Vagina (tissue), 2 donors: ENCODE results near the gene ABCA6. TPM values are rescaled to one million over a fixed set of nuclear protein-coding genes. Genes with fewer than 3 reads are reported as not detected.
A peak's percentile ranks its signal among the peaks of the same experiment; 100 is the strongest.
"Not testable (repeated sequence)": the region's sequence is repeated elsewhere in the genome, so short reads cannot be mapped to it uniquely, and the experiment has no call there.

Experiments
- DNase-seq, 2 donors: peaks; one replicate each; pipeline ENCODE4 v3.0.0-alpha.2; 2017; ENCODE audit errors: extremely low spot score in 2 of 2
- H3K27ac ChIP-seq: fragments of 200-600 bp; sonication (generic); one replicate; pipeline ENCODE4 v1.5.1; 2019
- H3K27me3 ChIP-seq: fragments of 200-600 bp; sonication (generic); one replicate; pipeline ENCODE4 v1.5.1; 2019
- H3K36me3 ChIP-seq, 2 donors: fragments of 200-600 bp; sonication (generic); one replicate each; pipeline ENCODE4 v1.5.1; 2017 to 2019
- H3K4me1 ChIP-seq: fragments of 200-600 bp; sonication (generic); one replicate; pipeline ENCODE4 v1.5.1; 2019
- H3K4me3 ChIP-seq, 2 donors: fragments of 200-600 bp; sonication (generic); 1 replicate in 1 of 2; 2 replicates in 1 of 2; pipeline ENCODE4 v1.5.1; 2016 to 2019
- H3K9me3 ChIP-seq: fragments of 200-600 bp; sonication (generic); one replicate; pipeline ENCODE4 v1.5.1; 2019
- CTCF ChIP-seq, 3 experiments: fragments of 450-650 bp in 2 of 3; fragments of 200-600 bp in 1 of 3; sonication (generic) in 1 of 3; IDR thresholded peaks; one replicate each; pipeline ENCODE4 v1.5.1; 2017 to 2019; ENCODE audit warnings: antibody characterized with exemption in 3 of 3, mild to moderate bottlenecking in 2 of 3, moderate library complexity in 2 of 3
- POLR2A ChIP-seq, 2 donors: fragments of 450-650 bp; IDR thresholded peaks; one replicate each; pipeline ENCODE4 v1.6.1; 2017; ENCODE audit warnings: antibody characterized with exemption in 2 of 2, mild to moderate bottlenecking in 2 of 2, moderate library complexity in 2 of 2
- POLR2AphosphoS5 ChIP-seq, 2 donors: sonication (generic); formaldehyde crosslinking; IDR thresholded peaks; one replicate each; pipeline ENCODE4 v1.9.0; 2017; ENCODE audit warnings: antibody characterized with exemption in 2 of 2, mild to moderate bottlenecking in 2 of 2, low read depth in 1 of 2; ENCODE audit not compliant: insufficient read depth in 1 of 2
- intact Hi-C: fragments of 100-400 bp; cut with DNase I; formaldehyde crosslinking; loops from one replicate; pipeline ENCODE4 v1.15.1; 2023
- total RNA-seq: library from RNA; depleted of rRNA; stranded (reverse); fragments of >200 nt; gene quantifications from one replicate; pipeline ENCODE4 v1.2.3, GENCODE V29; 2016

The ABCA6 gene
- total RNA-seq, 1 donor from 2014 or later, result 73.2 TPM

- no peaks in the 10 kb centered on the region for H3K36me3 ChIP-seq
- no peak overlapping the region for H3K4me3 ChIP-seq
- DNase-seq, result no peak
- H3K27ac ChIP-seq, result no peak overlapping the region
- H3K27me3 ChIP-seq, result no peaks in the 10 kb centered on the region
- intact Hi-C loops, result no loop called here
- TF ChIP-seq POLR2AphosphoS5 (IDR thresholded peaks at IDR 0.05; ENCODE audit: insufficient read depth in 1 of 2, low read depth in 1 of 2) (no peak), CTCF (IDR thresholded peaks at IDR 0.05) (no peak), POLR2A (IDR thresholded peaks at IDR 0.05) (no peak)
- H3K4me1 ChIP-seq, result no peaks in the 10 kb centered on the region
- no peaks in the 10 kb centered on the region for H3K9me3 ChIP-seq
Measured at GRCh38 chr17:69176457-69176795, 34.7 kb upstream of the ABCA6 start.

GRCh38 chr17:69175625-69176456 lies 34.1 kb upstream of the ABCA6 start:
- Histone ChIP-seq H3K4me3 (no peak overlapping the region), H3K4me1 (no peaks in the 10 kb centered on the region), H3K9me3 (no peaks in the 10 kb centered on the region), H3K27ac (no peak overlapping the region), H3K36me3 (no peaks in the 10 kb centered on the region), H3K27me3 (no peaks in the 10 kb centered on the region)
- no peak for DNase-seq
- TF ChIP-seq POLR2A (IDR thresholded peaks at IDR 0.05) (no peak), POLR2AphosphoS5 (IDR thresholded peaks at IDR 0.05; ENCODE audit: insufficient read depth in 1 of 2, low read depth in 1 of 2) (peak in 1 of 2 donors; percentile 45)
- intact Hi-C loops, result no loop called here

- Histone ChIP-seq H3K27me3 (no peaks in the 10 kb centered on the region), H3K36me3 (no peaks in the 10 kb centered on the region), H3K4me3 (no peak overlapping the region), H3K4me1 (no peaks in the 10 kb centered on the region), H3K9me3 (no peaks in the 10 kb centered on the region), H3K27ac (no peak overlapping the region)
- intact Hi-C loops, result no loop called here
- TF ChIP-seq POLR2AphosphoS5 (IDR thresholded peaks at IDR 0.05; ENCODE audit: insufficient read depth in 1 of 2, low read depth in 1 of 2) (no peak), POLR2A (IDR thresholded peaks at IDR 0.05) (no peak), CTCF (IDR thresholded peaks at IDR 0.05) (no peak)
- DNase-seq, result no peak
Measured at GRCh38 chr17:69175262-69175624, 33.5 kb upstream of the ABCA6 start.

GRCh38 chr17:69173118-69173517 lies 31.4 kb upstream of the ABCA6 start:
- TF ChIP-seq POLR2AphosphoS5 (IDR thresholded peaks at IDR 0.05; ENCODE audit: insufficient read depth in 1 of 2, low read depth in 1 of 2) (no peak), CTCF (IDR thresholded peaks at IDR 0.05) (no peak), POLR2A (IDR thresholded peaks at IDR 0.05) (no peak)
- Histone ChIP-seq H3K4me3 (no peak overlapping the region), H3K9me3 (no peaks in the 10 kb centered on the region), H3K36me3 (no peaks in the 10 kb centered on the region), H3K27me3 (no peaks in the 10 kb centered on the region), H3K27ac (no peak overlapping the region), H3K4me1 (no peaks in the 10 kb centered on the region)
- no peak for DNase-seq
- intact Hi-C loops, result no loop called here

GRCh38 chr17:69170377-69170776 lies 28.7 kb upstream of the ABCA6 start:
- H3K4me3 ChIP-seq, result no peak overlapping the region
- no peaks in the 10 kb centered on the region for H3K9me3 ChIP-seq
- intact Hi-C loops, result no loop called here
- DNase-seq, result no peak
- TF ChIP-seq POLR2AphosphoS5 (IDR thresholded peaks at IDR 0.05; ENCODE audit: insufficient read depth in 1 of 2, low read depth in 1 of 2) (no peak), POLR2A (IDR thresholded peaks at IDR 0.05) (no peak), CTCF (IDR thresholded peaks at IDR 0.05) (no peak)
- no peaks in the 10 kb centered on the region for H3K36me3 ChIP-seq
- H3K4me1 ChIP-seq, result no peaks in the 10 kb centered on the region
- H3K27ac ChIP-seq, result no peak overlapping the region
- no peaks in the 10 kb centered on the region for H3K27me3 ChIP-seq

GRCh38 chr17:69168642-69169041 lies 26.9 kb upstream of the ABCA6 start:
- H3K9me3 ChIP-seq, H3K27ac ChIP-seq, H3K27me3 ChIP-seq, intact Hi-C loops, DNase-seq, H3K4me1 ChIP-seq, H3K36me3 ChIP-seq, H3K4me3 ChIP-seq: not testable (repeated sequence)
